GM20431 (cell line): ENCODE results near the gene RUBCN.
"Not testable (repeated sequence)": the region's sequence is repeated elsewhere in the genome, so short reads cannot be mapped to it uniquely, and the experiment has no call there.

ENCODE experiments used
- in situ Hi-C: fragments of 300-500 bp; cut with MseI, MboI; formaldehyde crosslinking; loops from one replicate; pipeline ENCODE4 v1.15.0; 2020; ENCODE audit warnings: low sequenced_read_pairs; ENCODE audit not compliant: unreplicated experiment

Gene RUBCN

GRCh38 chr3:197626404-197627157, 110.1 kb downstream of the RUBCN start:
- in situ Hi-C loops, result not testable (repeated sequence)

- in situ Hi-C loops, result not testable (repeated sequence)
Measured at GRCh38 chr3:197621478-197621877, 115.2 kb downstream of the RUBCN start.
